Testis (tissue), 2 donors: ENCODE results near the gene ISG15.

ENCODE experiments used
- POLR2A ChIP-seq: fragments of 450-650 bp; IDR thresholded peaks from one replicate; pipeline ENCODE4 v1.6.1; 2017; ENCODE audit warnings: antibody characterized with exemption, mild to moderate bottlenecking, moderate library complexity
- TF ChIP-seq, protein P1 (sequence below), 3 experiments: fragments of 450-650 bp in 2 of 3; fragments of 200-600 bp in 1 of 3; sonication (generic) in 1 of 3; IDR thresholded peaks; one replicate each; pipeline ENCODE4 v1.5.1; 2016 to 2019; ENCODE audit warnings: antibody characterized with exemption in 3 of 3, mild to moderate bottlenecking in 2 of 3, moderate library complexity in 1 of 3

DNA sequence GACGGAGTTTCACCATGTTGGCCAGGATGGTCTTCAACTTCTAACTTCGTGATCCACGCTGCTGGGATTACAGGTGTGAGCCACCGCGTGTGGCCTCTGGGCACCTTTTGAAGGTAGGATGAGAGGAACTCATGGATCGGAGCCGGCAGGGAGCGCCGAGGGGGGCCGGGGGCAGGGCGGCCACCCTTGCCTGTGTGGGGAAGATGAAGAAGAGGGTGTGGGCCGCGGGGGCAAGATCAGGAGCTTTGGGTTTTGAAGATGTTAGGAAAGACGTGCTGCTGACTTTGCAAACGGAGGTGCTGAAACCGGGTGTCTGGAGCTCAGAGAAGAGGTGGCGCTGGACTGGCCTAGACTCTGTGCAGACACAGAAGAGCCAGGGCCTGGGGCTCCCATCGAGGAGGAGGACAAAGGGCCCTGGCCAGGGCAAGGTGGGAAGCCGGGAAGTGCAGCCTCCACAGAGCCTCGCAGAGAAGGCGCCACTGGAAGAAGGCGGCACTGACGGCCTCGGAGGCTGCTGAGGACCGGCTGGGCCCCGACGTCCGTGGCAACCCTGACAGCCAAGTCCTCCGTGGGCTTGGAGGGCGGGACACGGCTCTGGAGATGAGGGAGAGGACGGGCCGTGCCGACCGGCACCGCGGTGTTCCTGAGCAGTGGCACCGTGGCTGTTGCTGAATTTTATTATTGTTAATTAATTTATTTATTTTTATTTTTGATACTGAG is 47.1 kb downstream of the ISG15 start:
- TF ChIP-seq, protein P1, sequence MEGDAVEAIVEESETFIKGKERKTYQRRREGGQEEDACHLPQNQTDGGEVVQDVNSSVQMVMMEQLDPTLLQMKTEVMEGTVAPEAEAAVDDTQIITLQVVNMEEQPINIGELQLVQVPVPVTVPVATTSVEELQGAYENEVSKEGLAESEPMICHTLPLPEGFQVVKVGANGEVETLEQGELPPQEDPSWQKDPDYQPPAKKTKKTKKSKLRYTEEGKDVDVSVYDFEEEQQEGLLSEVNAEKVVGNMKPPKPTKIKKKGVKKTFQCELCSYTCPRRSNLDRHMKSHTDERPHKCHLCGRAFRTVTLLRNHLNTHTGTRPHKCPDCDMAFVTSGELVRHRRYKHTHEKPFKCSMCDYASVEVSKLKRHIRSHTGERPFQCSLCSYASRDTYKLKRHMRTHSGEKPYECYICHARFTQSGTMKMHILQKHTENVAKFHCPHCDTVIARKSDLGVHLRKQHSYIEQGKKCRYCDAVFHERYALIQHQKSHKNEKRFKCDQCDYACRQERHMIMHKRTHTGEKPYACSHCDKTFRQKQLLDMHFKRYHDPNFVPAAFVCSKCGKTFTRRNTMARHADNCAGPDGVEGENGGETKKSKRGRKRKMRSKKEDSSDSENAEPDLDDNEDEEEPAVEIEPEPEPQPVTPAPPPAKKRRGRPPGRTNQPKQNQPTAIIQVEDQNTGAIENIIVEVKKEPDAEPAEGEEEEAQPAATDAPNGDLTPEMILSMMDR (IDR thresholded peaks at IDR 0.05): no peak
- TF ChIP-seq POLR2A: no peak
